Peyer's patch (tissue), 4 donors: Measurements from ENCODE around the gene CAPG. TPM values are rescaled to one million over a fixed set of nuclear protein-coding genes. Genes with fewer than 3 reads are reported as not detected.

ENCODE experiments used
- DNase-seq, 3 donors: peaks; one replicate each; pipeline ENCODE4 v3.0.0-alpha.2; 2017 to 2019
- H3K27ac ChIP-seq, 4 donors: fragments of 200-600 bp; sonication (generic); one replicate each; pipeline ENCODE4 v1.5.1; 2016 to 2019
- H3K27me3 ChIP-seq, 2 donors: fragments of 200-600 bp; sonication (generic); one replicate each; pipeline ENCODE4 v1.5.1; 2019
- H3K36me3 ChIP-seq, 3 donors: fragments of 200-600 bp; sonication (generic); one replicate each; pipeline ENCODE4 v1.5.1; 2016 to 2019
- H3K4me1 ChIP-seq, 4 donors: fragments of 200-600 bp; sonication (generic); one replicate each; pipeline ENCODE4 v1.5.1; 2016 to 2019
- H3K4me3 ChIP-seq, 4 donors: fragments of 200-600 bp; sonication (generic); 1 replicate in 3 of 4; 2 replicates in 1 of 4; pipeline ENCODE4 v1.5.1; 2016 to 2019; ENCODE audit warnings: mild to moderate bottlenecking in 1 of 4
- H3K9me3 ChIP-seq, 4 donors: fragments of 200-600 bp; sonication (generic); one replicate each; pipeline ENCODE4 v1.5.1; 2016 to 2019; ENCODE audit warnings: mild to moderate bottlenecking in 1 of 4
- CTCF ChIP-seq, 6 experiments: fragments of 450-650 bp in 4 of 6; fragments of 200-600 bp in 2 of 6; sonication (generic) in 1 of 6; IDR thresholded peaks; one replicate each; pipeline ENCODE4 v1.5.1; 2017 to 2019; ENCODE audit warnings: antibody characterized with exemption in 6 of 6, mild to moderate bottlenecking in 3 of 6, moderate library complexity in 1 of 6
- POLR2A ChIP-seq, 2 donors: fragments of 450-650 bp; IDR thresholded peaks; one replicate each; pipeline ENCODE4 v1.5.1; 2017; ENCODE audit warnings: antibody characterized with exemption in 2 of 2, mild to moderate bottlenecking in 2 of 2, moderate library complexity in 2 of 2
- total RNA-seq, 4 donors: library from RNA; depleted of rRNA; stranded (reverse); fragments of >200 nt; gene quantifications; one replicate each; pipeline ENCODE4 v1.1.0, GENCODE V29; 2016

Gene CAPG
- total RNA-seq, 4 donors from 2014 or later, result 22.4 to 61.9 (median 33.2) TPM

- Histone ChIP-seq H3K27ac (no peak overlapping the region), H3K36me3 (no peaks in the 10 kb centered on the region), H3K9me3 (no peaks in the 10 kb centered on the region), H3K4me1 (no peaks in the 10 kb centered on the region), H3K27me3 (no peaks in the 10 kb centered on the region), H3K4me3 (no peak overlapping the region)
- TF ChIP-seq POLR2A (IDR thresholded peaks at IDR 0.05) (no peak), CTCF (IDR thresholded peaks at IDR 0.05) (no peak)
- DNase-seq, result no peak
These were observed 17.2 kb upstream of the CAPG start for GRCh38 chr2:85427300-85427835.

GRCh38 chr2:85425588-85425987 is 15.4 kb upstream of the CAPG start:
- no peak for TF ChIP-seq CTCF (IDR thresholded peaks at IDR 0.05)
- TF ChIP-seq POLR2A (IDR thresholded peaks at IDR 0.05), result no peak
- no peaks in the 10 kb centered on the region for H3K27me3 ChIP-seq

GRCh38 chr2:85423525-85423924 is 13.4 kb upstream of the CAPG start:
- TF ChIP-seq CTCF (IDR thresholded peaks at IDR 0.05) (no peak), POLR2A (IDR thresholded peaks at IDR 0.05) (no peak)
- Histone ChIP-seq H3K36me3 (no peaks in the 10 kb centered on the region), H3K4me3 (no peak overlapping the region), H3K9me3 (no peaks in the 10 kb centered on the region), H3K27ac (no peak overlapping the region), H3K27me3 (no peaks in the 10 kb centered on the region), H3K4me1 (peaks cover 0 to 33% (median 16%) of the 10 kb centered on the region in 4 donors)
- no peak for DNase-seq

More at GRCh38 chr2:85425588-85425987, 15.4 kb upstream of the CAPG start:
- H3K27ac ChIP-seq, result no peak overlapping the region
- H3K9me3 ChIP-seq, result no peaks in the 10 kb centered on the region
- peaks cover 0 to 16% (median 8%) of the 10 kb centered on the region in 4 donors for H3K4me1 ChIP-seq
- DNase-seq, result no peak
- H3K36me3 ChIP-seq, result no peaks in the 10 kb centered on the region
- no peak overlapping the region for H3K4me3 ChIP-seq

GRCh38 chr2:85422072-85422457 is 11.9 kb upstream of the CAPG start:
- peak overlapping the region in 3 of 4 donors; percentile 34 to 65 (median 57) for H3K27ac ChIP-seq
- no peak for DNase-seq
- H3K27me3 ChIP-seq, result no peaks in the 10 kb centered on the region
- H3K4me3 ChIP-seq, result no peak overlapping the region
- H3K9me3 ChIP-seq, result no peaks in the 10 kb centered on the region
- H3K4me1 ChIP-seq, result peaks cover 0 to 38% (median 18%) of the 10 kb centered on the region in 4 donors
- TF ChIP-seq POLR2A (IDR thresholded peaks at IDR 0.05) (no peak), CTCF (IDR thresholded peaks at IDR 0.05) (no peak)
- H3K36me3 ChIP-seq, result no peaks in the 10 kb centered on the region

GRCh38 chr2:85421260-85422071 is 11.3 kb upstream of the CAPG start:
- TF ChIP-seq POLR2A (IDR thresholded peaks at IDR 0.05) (no peak), CTCF (IDR thresholded peaks at IDR 0.05) (no peak)
- Histone ChIP-seq H3K27me3 (no peaks in the 10 kb centered on the region), H3K27ac (peak overlapping the region; percentile 52 to 92 (median 61)), H3K4me1 (peaks cover 0 to 38% (median 18%) of the 10 kb centered on the region in 4 donors), H3K36me3 (no peaks in the 10 kb centered on the region), H3K4me3 (no peak overlapping the region), H3K9me3 (no peaks in the 10 kb centered on the region)
- peak in 1 of 3 donors; percentile 69 for DNase-seq
